Vagina (tissue), 2 donors: ENCODE data around the gene MUCL3. TPM values are rescaled to one million over a fixed set of nuclear protein-coding genes. Genes with fewer than 3 reads are reported as not detected.

Experiments used
- DNase-seq, 2 donors: peaks; one replicate each; pipeline ENCODE4 v3.0.0-alpha.2; 2017; ENCODE audit errors: extremely low spot score in 2 of 2
- H3K27ac ChIP-seq: fragments of 200-600 bp; sonication (generic); one replicate; pipeline ENCODE4 v1.5.1; 2019
- H3K27me3 ChIP-seq: fragments of 200-600 bp; sonication (generic); one replicate; pipeline ENCODE4 v1.5.1; 2019
- H3K36me3 ChIP-seq, 2 donors: fragments of 200-600 bp; sonication (generic); one replicate each; pipeline ENCODE4 v1.5.1; 2017 to 2019
- H3K4me1 ChIP-seq: fragments of 200-600 bp; sonication (generic); one replicate; pipeline ENCODE4 v1.5.1; 2019
- H3K4me3 ChIP-seq, 2 donors: fragments of 200-600 bp; sonication (generic); 1 replicate in 1 of 2; 2 replicates in 1 of 2; pipeline ENCODE4 v1.5.1; 2016 to 2019
- H3K9me3 ChIP-seq: fragments of 200-600 bp; sonication (generic); one replicate; pipeline ENCODE4 v1.5.1; 2019
- POLR2A ChIP-seq, 2 donors: fragments of 450-650 bp; IDR thresholded peaks; one replicate each; pipeline ENCODE4 v1.6.1; 2017; ENCODE audit warnings: antibody characterized with exemption in 2 of 2, mild to moderate bottlenecking in 2 of 2, moderate library complexity in 2 of 2
- POLR2AphosphoS5 ChIP-seq, 2 donors: sonication (generic); formaldehyde crosslinking; IDR thresholded peaks; one replicate each; pipeline ENCODE4 v1.9.0; 2017; ENCODE audit warnings: antibody characterized with exemption in 2 of 2, mild to moderate bottlenecking in 2 of 2, low read depth in 1 of 2; ENCODE audit not compliant: insufficient read depth in 1 of 2
- intact Hi-C: fragments of 100-400 bp; cut with DNase I; formaldehyde crosslinking; loops from one replicate; pipeline ENCODE4 v1.15.1; 2023
- total RNA-seq: library from RNA; depleted of rRNA; stranded (reverse); fragments of >200 nt; gene quantifications from one replicate; pipeline ENCODE4 v1.2.3, GENCODE V29; 2016
- TF ChIP-seq, protein P1 (sequence below), 3 experiments: fragments of 450-650 bp in 2 of 3; fragments of 200-600 bp in 1 of 3; sonication (generic) in 1 of 3; IDR thresholded peaks; one replicate each; pipeline ENCODE4 v1.5.1; 2017 to 2019; ENCODE audit warnings: antibody characterized with exemption in 3 of 3, mild to moderate bottlenecking in 2 of 3, moderate library complexity in 2 of 3

The MUCL3 gene, protein sequence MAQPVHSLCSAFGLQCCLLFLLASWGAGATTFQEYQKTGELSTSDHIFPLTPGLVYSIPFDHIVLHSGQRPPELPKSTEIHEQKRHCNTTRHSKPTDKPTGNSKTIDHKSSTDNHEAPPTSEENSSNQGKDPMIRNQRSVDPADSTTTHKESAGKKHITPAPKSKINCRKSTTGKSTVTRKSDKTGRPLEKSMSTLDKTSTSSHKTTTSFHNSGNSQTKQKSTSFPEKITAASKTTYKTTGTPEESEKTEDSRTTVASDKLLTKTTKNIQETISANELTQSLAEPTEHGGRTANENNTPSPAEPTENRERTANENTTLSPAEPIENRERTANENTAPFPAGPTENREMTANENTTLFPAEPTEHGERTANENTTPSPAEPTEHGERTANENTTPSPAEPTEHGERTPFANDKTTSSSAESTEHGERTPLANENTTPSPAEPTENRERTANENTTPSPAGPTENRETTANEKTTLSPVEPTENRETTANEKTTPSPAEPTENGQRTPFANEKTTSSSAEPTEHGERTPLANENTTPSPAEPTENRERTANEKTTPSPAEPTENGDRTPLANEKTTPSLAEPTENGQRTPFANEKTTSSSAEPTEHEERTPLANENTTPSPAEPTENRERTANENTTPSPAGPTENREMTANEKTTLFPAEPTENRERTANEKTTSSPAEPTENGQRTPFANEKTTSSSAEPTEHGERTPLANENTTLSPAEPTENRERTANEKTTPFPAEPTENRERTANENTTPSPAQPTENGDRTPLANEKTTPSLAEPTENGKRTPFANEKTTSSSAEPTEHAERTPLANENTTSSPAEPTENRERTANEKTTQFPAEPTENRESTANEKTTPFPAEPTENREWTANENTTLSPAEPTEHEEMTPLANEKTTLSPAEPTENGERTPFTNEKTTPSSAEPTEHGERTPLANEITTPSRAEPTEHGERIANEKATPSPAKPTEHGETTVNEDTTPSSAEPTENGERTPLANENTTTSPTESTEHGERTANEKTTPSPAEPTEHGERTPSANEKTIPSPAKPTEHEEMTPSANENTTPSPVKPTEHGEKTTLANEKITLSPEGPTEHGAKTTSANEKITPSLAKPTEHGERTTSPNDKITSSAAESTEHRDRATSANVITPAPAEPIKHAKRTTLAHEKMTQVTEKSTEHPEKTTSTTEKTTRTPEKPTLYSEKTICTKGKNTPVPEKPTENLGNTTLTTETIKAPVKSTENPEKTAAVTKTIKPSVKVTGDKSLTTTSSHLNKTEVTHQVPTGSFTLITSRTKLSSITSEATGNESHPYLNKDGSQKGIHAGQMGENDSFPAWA (N-terminal part only)
- total RNA-seq = 0.49 TPM

DNA sequence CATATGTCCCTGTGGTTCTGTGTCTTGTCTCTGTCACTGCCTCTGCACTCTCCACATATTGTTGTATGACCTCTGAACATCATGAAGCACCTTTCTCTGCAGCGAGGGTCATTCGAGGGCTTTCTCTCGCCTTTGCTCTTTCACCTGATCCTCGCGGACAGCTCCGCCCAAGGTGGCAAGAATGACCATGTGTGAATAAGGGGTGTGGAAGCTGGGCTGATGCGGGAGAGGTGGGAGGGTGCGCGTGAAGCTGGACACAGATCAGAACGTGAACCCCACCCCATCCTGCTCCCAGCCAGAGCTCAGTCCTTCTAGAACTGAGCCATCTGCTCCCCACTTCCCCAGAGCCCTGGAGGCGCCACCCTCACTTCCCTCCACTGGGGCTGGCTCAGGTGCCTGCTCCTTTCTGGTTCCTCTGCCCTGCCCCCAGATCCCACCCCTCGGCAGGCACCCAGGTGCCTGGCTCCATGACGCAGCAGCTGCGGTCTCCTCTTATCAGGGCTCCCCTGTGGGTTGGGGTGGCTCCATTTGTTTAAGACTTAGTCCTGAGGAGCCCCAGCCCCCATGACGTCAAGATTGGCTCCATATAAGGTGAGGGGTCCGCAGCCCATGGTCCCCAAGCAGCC, at the start of gene MUCL3:
MUCL3 (plus strand) TSS at position 613 of the 626 bp plus-strand sequence. CDS start 27 bp downstream, outside the sequence.
- H3K4me3 ChIP-seq = no peak within 1 kb of the TSS
- DNase-seq = no peak
- TF ChIP-seq, protein P1, sequence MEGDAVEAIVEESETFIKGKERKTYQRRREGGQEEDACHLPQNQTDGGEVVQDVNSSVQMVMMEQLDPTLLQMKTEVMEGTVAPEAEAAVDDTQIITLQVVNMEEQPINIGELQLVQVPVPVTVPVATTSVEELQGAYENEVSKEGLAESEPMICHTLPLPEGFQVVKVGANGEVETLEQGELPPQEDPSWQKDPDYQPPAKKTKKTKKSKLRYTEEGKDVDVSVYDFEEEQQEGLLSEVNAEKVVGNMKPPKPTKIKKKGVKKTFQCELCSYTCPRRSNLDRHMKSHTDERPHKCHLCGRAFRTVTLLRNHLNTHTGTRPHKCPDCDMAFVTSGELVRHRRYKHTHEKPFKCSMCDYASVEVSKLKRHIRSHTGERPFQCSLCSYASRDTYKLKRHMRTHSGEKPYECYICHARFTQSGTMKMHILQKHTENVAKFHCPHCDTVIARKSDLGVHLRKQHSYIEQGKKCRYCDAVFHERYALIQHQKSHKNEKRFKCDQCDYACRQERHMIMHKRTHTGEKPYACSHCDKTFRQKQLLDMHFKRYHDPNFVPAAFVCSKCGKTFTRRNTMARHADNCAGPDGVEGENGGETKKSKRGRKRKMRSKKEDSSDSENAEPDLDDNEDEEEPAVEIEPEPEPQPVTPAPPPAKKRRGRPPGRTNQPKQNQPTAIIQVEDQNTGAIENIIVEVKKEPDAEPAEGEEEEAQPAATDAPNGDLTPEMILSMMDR (IDR thresholded peaks at IDR 0.05) = no peak
- no peak for TF ChIP-seq POLR2A (IDR thresholded peaks at IDR 0.05)
- TF ChIP-seq POLR2AphosphoS5 (IDR thresholded peaks at IDR 0.05; ENCODE audit: insufficient read depth in 1 of 2, low read depth in 1 of 2) = no peak
- peaks cover 20% of the 10 kb centered on the region for H3K4me1 ChIP-seq
- H3K9me3 ChIP-seq = no peaks in the 10 kb centered on the region
- no peaks in the 10 kb centered on the region for H3K36me3 ChIP-seq
- H3K27me3 ChIP-seq = no peaks in the 10 kb centered on the region
- H3K27ac ChIP-seq = no peak within 1 kb of the TSS
- intact Hi-C loops = no loop called here

DNA sequence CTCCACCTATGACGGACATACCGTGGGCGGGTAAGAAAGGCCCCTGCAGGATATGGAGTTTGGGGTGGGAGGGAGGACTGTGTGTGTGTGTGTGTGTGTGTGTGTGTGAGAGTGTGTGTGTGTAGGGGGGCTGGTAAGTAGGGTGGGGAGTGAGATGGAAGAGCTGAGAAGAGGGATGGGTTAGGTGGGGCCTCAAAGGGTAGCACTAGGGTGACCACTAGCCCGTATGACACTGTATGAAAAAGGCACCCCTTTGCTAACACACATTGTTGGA, 49.4 kb upstream of the MUCL3 start:
- no peaks in the 10 kb centered on the region for H3K9me3 ChIP-seq
- H3K4me1 ChIP-seq = peaks cover 34% of the 10 kb centered on the region
- TF ChIP-seq, protein P1 (IDR thresholded peaks at IDR 0.05) = no peak
- TF ChIP-seq POLR2AphosphoS5 (IDR thresholded peaks at IDR 0.05; ENCODE audit: insufficient read depth in 1 of 2, low read depth in 1 of 2) (no peak), POLR2A (IDR thresholded peaks at IDR 0.05) (no peak)
- H3K4me3 ChIP-seq = no peak overlapping the region
- no peaks in the 10 kb centered on the region for H3K27me3 ChIP-seq
- H3K36me3 ChIP-seq = peaks cover 0 to 63% of the 10 kb centered on the region in 2 donors
- H3K27ac ChIP-seq = no peak overlapping the region
- intact Hi-C loops = no loop called here
- DNase-seq = no peak

DNA sequence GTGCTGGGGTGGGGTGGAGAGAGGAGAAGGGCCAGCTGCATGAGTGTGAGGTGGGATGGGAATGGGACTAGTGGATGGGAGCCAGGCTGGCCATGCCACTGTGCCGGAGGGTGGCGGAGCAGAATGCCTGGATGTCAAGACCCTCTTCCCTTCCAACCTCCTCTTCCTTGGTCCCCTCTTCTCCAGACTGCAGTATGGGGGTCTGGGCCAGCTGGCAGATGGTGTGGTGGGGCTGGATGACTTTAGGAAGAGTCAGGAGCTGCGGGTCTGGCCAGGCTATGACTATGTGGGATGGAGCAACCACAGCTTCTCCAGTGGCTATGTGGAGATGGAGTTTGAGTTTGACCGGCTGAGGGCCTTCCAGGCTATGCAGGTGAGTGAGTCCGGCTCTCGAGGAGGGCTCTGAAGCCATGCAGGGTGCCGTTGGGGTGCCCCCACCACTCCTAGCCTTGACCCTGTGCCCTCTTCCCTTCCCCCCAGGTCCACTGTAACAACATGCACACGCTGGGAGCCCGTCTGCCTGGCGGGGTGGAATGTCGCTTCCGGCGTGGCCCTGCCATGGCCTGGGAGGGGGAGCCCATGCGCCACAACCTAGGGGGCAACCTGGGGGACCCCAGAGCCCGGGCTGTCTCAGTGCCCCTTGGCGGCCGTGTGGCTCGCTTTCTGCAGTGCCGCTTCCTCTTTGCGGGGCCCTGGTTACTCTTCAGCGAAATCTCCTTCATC, 48.8 kb upstream of the MUCL3 start:
- DNase-seq = no peak
- no peaks in the 10 kb centered on the region for H3K9me3 ChIP-seq
- H3K27me3 ChIP-seq = no peaks in the 10 kb centered on the region
- intact Hi-C loops = no loop called here
- no peak overlapping the region for H3K27ac ChIP-seq
- TF ChIP-seq, protein P1 (IDR thresholded peaks at IDR 0.05) = no peak
- TF ChIP-seq POLR2A (IDR thresholded peaks at IDR 0.05) (no peak), POLR2AphosphoS5 (IDR thresholded peaks at IDR 0.05; ENCODE audit: insufficient read depth in 1 of 2, low read depth in 1 of 2) (no peak)
- peaks cover 0 to 69% of the 10 kb centered on the region in 2 donors for H3K36me3 ChIP-seq
- H3K4me3 ChIP-seq = no peak overlapping the region
- H3K4me1 ChIP-seq = peaks cover 28% of the 10 kb centered on the region

DNA sequence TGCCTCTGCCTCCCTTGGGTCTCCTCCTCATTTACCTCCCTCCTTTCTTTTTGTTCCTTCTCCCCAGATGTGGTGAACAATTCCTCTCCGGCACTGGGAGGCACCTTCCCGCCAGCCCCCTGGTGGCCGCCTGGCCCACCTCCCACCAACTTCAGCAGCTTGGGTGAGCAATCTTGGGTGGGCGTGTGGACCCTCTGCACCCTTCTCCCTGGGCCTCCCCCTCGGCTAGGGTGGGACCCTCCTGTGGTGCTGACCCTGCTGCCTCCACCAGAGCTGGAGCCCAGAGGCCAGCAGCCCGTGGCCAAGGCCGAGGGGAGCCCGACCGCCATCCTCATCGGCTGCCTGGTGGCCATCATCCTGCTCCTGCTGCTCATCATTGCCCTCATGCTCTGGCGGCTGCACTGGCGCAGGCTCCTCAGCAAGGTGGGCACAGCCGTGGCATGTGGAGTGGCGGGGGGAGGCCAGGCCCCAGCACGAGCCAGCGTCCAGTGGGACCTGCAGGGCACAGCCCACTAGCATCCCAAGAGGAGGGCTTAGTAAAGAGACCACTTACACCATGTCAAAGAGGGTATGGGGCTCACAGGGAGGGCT, 47.7 kb upstream of the MUCL3 start:
- Histone ChIP-seq H3K9me3 (no peaks in the 10 kb centered on the region), H3K4me3 (no peak overlapping the region), H3K27ac (no peak overlapping the region), H3K27me3 (no peaks in the 10 kb centered on the region), H3K36me3 (peaks cover 0 to 80% of the 10 kb centered on the region in 2 donors), H3K4me1 (peaks cover 22% of the 10 kb centered on the region)
- intact Hi-C loops = no loop called here
- no peak for DNase-seq
- TF ChIP-seq POLR2AphosphoS5 (IDR thresholded peaks at IDR 0.05; ENCODE audit: insufficient read depth in 1 of 2, low read depth in 1 of 2) (no peak), POLR2A (IDR thresholded peaks at IDR 0.05) (no peak)
- TF ChIP-seq, protein P1 (IDR thresholded peaks at IDR 0.05) = no peak
